C4-2B (cell line): ENCODE data around the gene KRTAP2-2.

Experiments used
- CTCF ChIP-seq: fragments of 450-650 bp; conservative IDR thresholded peaks from 2 replicates; pipeline ENCODE4 v1.5.1; 2017; ENCODE audit warnings: mild to moderate bottlenecking
- ZFX ChIP-seq: fragments of 450-650 bp; IDR thresholded peaks from 2 replicates; pipeline ENCODE4 v1.6.1; 2017

GRCh38 chr17:41071606-41072360 is 16.8 kb upstream of the KRTAP2-2 start:
- TF ChIP-seq CTCF, result no peak
- TF ChIP-seq ZFX, result no peak
